Cardiac fibroblast (primary cell): Measurements from ENCODE around the gene MAML2.
A peak's percentile ranks its signal among the peaks of the same experiment; 100 is the strongest.

Source experiments
- DNase-seq, 2 donors: peaks; one replicate each; pipeline versions ENCODE4 v3.0.0 to v3.0.0-alpha.2; 2010; ENCODE audit warnings: low read depth in 2 of 2
- H3K4me3 ChIP-seq, 2 donors: replicated peaks in 1 of 2; 1 replicate in 1 of 2; 2 replicates in 1 of 2; pipeline ENCODE4 v1.5.1; 2011; ENCODE audit warnings: low read depth in 2 of 2, low read length in 2 of 2, mild to moderate bottlenecking in 2 of 2, moderate library complexity in 1 of 2
- CTCF ChIP-seq: IDR thresholded peaks from one replicate; pipeline ENCODE4 v1.5.1; 2011; ENCODE audit warnings: low read depth, mild to moderate bottlenecking, low read length, inconsistent platforms

Gene MAML2

GRCh38 chr11:96063886-96064285, 279.1 kb downstream of the MAML2 start:
- DNase-seq, result no peak
- no peak overlapping the region for H3K4me3 ChIP-seq
- no peak for TF ChIP-seq CTCF

GRCh38 chr11:96063053-96063452, 279.9 kb downstream of the MAML2 start:
- no peak for TF ChIP-seq CTCF
- DNase-seq, result no peak
- H3K4me3 ChIP-seq, result no peak overlapping the region

- no peak overlapping the region for H3K4me3 ChIP-seq
- no peak for TF ChIP-seq CTCF
- peak in 1 of 2 donors; percentile 52 for DNase-seq
Observed at GRCh38 chr11:96062134-96062533, 280.9 kb downstream of the MAML2 start.

GRCh38 chr11:96061730-96062129, 281.3 kb downstream of the MAML2 start:
- no peak for DNase-seq
- no peak for TF ChIP-seq CTCF
- no peak overlapping the region for H3K4me3 ChIP-seq

- no peak for DNase-seq
Observed at GRCh38 chr11:96061069-96061468, 281.9 kb downstream of the MAML2 start.

GRCh38 chr11:96057502-96057901, 285.5 kb downstream of the MAML2 start:
- no peak for DNase-seq
- TF ChIP-seq CTCF, result no peak
- H3K4me3 ChIP-seq, result no peak overlapping the region

More at GRCh38 chr11:96061069-96061468, 281.9 kb downstream of the MAML2 start:
- no peak for TF ChIP-seq CTCF
- H3K4me3 ChIP-seq, result no peak overlapping the region

GRCh38 chr11:96056576-96056975, 286.4 kb downstream of the MAML2 start:
- DNase-seq, result no peak
- no peak for TF ChIP-seq CTCF
- no peak overlapping the region for H3K4me3 ChIP-seq
